Stimulated activated naive CD8-positive, alpha-beta T cell treated with anti-CD3 and anti-CD28 coated beads, Interleukin-15, Interleukin-2, amounts not matched to agents 100 ng/mL and 50 ng/mL, for 24 hours (primary cell): ENCODE results near the gene NDC1.

Experiments used
- H3K27ac Mint-ChIP-seq: one replicate; pipeline ENCODE4 v1.8.0; 2021; ENCODE audit warnings: mild to moderate bottlenecking, mixed read lengths
- H3K27me3 Mint-ChIP-seq: one replicate; pipeline ENCODE4 v1.8.0; 2021; ENCODE audit warnings: mixed read lengths
- H3K36me3 Mint-ChIP-seq: one replicate; pipeline ENCODE4 v1.8.0; 2021; ENCODE audit warnings: low read depth, mixed read lengths
- H3K4me1 Mint-ChIP-seq: one replicate; pipeline ENCODE4 v1.8.0; 2021; ENCODE audit warnings: low read depth, mixed read lengths
- H3K4me3 Mint-ChIP-seq: one replicate; pipeline ENCODE4 v1.8.0; 2021; ENCODE audit warnings: mild to moderate bottlenecking, mixed read lengths
- H3K9me3 Mint-ChIP-seq: one replicate; pipeline ENCODE4 v1.8.0; 2021; ENCODE audit warnings: mixed read lengths

NDC1 gene

GRCh38 chr1:53721088-53721487 is 117.0 kb downstream of the NDC1 start:
- H3K9me3 Mint-ChIP-seq = no peaks in the 10 kb centered on the region
- no peak overlapping the region for H3K27ac Mint-ChIP-seq
- H3K4me1 Mint-ChIP-seq = no peaks in the 10 kb centered on the region
- no peak overlapping the region for H3K4me3 Mint-ChIP-seq
- H3K27me3 Mint-ChIP-seq = no peaks in the 10 kb centered on the region
- no peaks in the 10 kb centered on the region for H3K36me3 Mint-ChIP-seq

DNA sequence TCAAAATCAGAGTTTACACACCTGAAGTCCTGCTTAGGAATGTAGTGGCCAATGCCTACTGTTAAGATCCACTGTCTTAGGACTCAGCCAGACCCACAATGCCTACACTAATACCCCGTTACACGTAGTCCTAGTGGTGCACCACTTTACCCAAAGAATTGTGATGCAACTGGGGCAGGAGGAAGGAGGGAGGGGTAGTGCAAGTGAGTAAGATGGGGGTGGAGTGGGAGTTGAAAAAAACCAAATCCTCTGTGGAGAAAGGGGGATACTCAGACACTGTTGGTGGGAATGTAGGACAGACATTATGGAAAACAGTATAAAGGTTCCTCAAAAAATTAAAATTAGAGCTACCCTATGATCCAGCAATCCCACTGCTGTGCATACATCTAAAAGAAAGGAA is 118.6 kb downstream of the NDC1 start:
- H3K9me3 Mint-ChIP-seq = no peaks in the 10 kb centered on the region
- no peak overlapping the region for H3K27ac Mint-ChIP-seq
- no peak overlapping the region for H3K4me3 Mint-ChIP-seq
- no peaks in the 10 kb centered on the region for H3K36me3 Mint-ChIP-seq
- no peaks in the 10 kb centered on the region for H3K4me1 Mint-ChIP-seq
- no peaks in the 10 kb centered on the region for H3K27me3 Mint-ChIP-seq

- Mint-ChIP-seq H3K27me3 (no peaks in the 10 kb centered on the region), H3K4me3 (no peak overlapping the region), H3K36me3 (no peaks in the 10 kb centered on the region), H3K4me1 (no peaks in the 10 kb centered on the region), H3K27ac (no peak overlapping the region), H3K9me3 (no peaks in the 10 kb centered on the region)
These were observed 119.7 kb downstream of the NDC1 start for GRCh38 chr1:53718443-53718842.

DNA sequence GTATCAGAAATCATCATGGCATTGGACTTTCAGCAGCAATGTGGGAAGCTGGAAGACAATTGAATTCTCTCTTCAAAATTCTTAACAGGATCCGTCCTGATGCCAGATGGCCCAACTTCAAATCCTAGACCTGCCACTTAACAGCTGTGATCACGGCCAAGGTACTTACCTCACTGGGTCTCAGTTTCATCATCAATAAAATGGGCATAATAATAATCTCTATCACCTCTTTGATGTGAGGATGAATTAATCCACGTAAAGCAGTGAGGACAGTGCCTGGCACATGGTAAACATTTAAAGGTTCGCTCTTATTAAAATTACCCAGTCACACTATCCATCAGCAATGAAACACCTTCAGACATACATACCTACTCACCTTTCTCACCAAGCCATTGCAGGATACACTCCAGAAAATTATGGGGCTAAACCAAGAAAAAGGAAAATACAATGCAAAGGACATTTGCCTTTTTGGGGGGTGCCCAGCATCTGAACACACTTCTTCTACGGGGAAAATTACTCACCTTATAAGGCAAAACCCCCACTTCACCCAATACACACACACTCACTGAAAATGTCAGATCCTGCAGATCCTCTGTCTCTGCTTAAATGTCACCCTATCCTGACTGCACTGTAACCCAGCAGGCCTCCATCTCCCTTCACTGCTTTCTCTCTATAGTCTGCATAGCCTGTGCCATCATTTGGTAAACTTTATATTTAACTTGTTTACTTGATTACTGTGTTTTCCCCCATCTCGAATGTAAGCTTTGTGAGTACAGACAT is 120.9 kb downstream of the NDC1 start:
- Mint-ChIP-seq H3K4me1 (no peaks in the 10 kb centered on the region), H3K27me3 (no peaks in the 10 kb centered on the region), H3K27ac (no peak overlapping the region), H3K36me3 (no peaks in the 10 kb centered on the region), H3K9me3 (no peaks in the 10 kb centered on the region), H3K4me3 (no peak overlapping the region)

GRCh38 chr1:53716150-53716549 is 121.9 kb downstream of the NDC1 start:
- H3K9me3 Mint-ChIP-seq = no peaks in the 10 kb centered on the region
- no peaks in the 10 kb centered on the region for H3K36me3 Mint-ChIP-seq
- H3K27ac Mint-ChIP-seq = no peak overlapping the region
- H3K4me3 Mint-ChIP-seq = no peak overlapping the region
- H3K4me1 Mint-ChIP-seq = no peaks in the 10 kb centered on the region
- no peaks in the 10 kb centered on the region for H3K27me3 Mint-ChIP-seq

GRCh38 chr1:53715478-53715877 is 122.6 kb downstream of the NDC1 start:
- H3K27me3 Mint-ChIP-seq = no peaks in the 10 kb centered on the region
- no peaks in the 10 kb centered on the region for H3K4me1 Mint-ChIP-seq
- H3K27ac Mint-ChIP-seq = no peak overlapping the region
- no peaks in the 10 kb centered on the region for H3K36me3 Mint-ChIP-seq
- H3K9me3 Mint-ChIP-seq = no peaks in the 10 kb centered on the region
- H3K4me3 Mint-ChIP-seq = no peak overlapping the region
